Measurements from ENCODE around the gene GFRAL. TPM values are rescaled to one million over a fixed set of nuclear protein-coding genes. Genes with fewer than 3 reads are reported as not detected.

GFRAL gene
- total and polyA plus RNA-seq, 2 donors (not counting 3 experiments of a cell fraction or from before 2014, with no cell fraction given) = not detected

GRCh38 chr6:55410674-55411073 is 83.4 kb downstream of the GFRAL start:
- H3K4me2 ChIP-seq (ENCODE audit: insufficient read depth, low read length) = no peak overlapping the region
- no peaks in the 10 kb centered on the region for H3K4me1 ChIP-seq (ENCODE audit: control insufficient read depth, extremely low read depth, insufficient read depth, low read length)
- CTCF ChIA-PET = interaction anchor here (0.9 kb wide), 1 partner anchor 9 kb away, joined by 3 read pairs; no protein-coding TSS in a partner anchor
- H3K4me3 ChIP-seq (replicated peaks in 1 of 3; ENCODE audit: insufficient read depth in 1 of 3, low read depth in 1 of 3, low read length in 3 of 3) = no peak overlapping the region
- BruUV-seq (replicated peaks) = no TSS peak
- H3K9me1 ChIP-seq (replicated peaks; ENCODE audit: control insufficient read depth, extremely low read depth, insufficient read depth, low read length) = no peaks in the 10 kb centered on the region
- POLR2A ChIA-PET = no interaction called here
- FAIRE-seq (no peak), DNase-seq (ENCODE audit: low read depth, low spot score) (no peak)
- no peaks in the 10 kb centered on the region for H3K79me2 ChIP-seq (ENCODE audit: control insufficient read depth, insufficient read depth, low read length)
- no peaks in the 10 kb centered on the region for H3K27me3 ChIP-seq (ENCODE audit: control insufficient read depth in 2 of 2, insufficient read depth in 2 of 2, low read length in 2 of 2)
- H4K20me1 ChIP-seq (replicated peaks; ENCODE audit: control insufficient read depth, extremely low read depth, insufficient read depth, low read length) = no peaks in the 10 kb centered on the region
- H3K36me3 ChIP-seq (ENCODE audit: control insufficient read depth in 2 of 2, extremely low read depth in 1 of 2, insufficient read depth in 2 of 2, low read length in 2 of 2) = no peaks in the 10 kb centered on the region
- no peaks in the 10 kb centered on the region for H3K9me3 ChIP-seq (replicated peaks; ENCODE audit: control insufficient read depth, insufficient read depth, low read length)
- no peak overlapping the region for H3K9ac ChIP-seq (replicated peaks; ENCODE audit: extremely low read depth, insufficient read depth, low read length)
- dilution Hi-C loops (cut with MboI; ENCODE audit: extremely low pct_ligation_motif_present, low sequenced_read_pairs) = no loop called here
- no peak overlapping the region for H2AFZ ChIP-seq (ENCODE audit: low read depth, low read length)
- no peak for TF ChIP-seq MAX (IDR thresholded peaks at IDR 0.05; ENCODE audit: insufficient read depth, insufficient read length)
- TF ChIP-seq CTCF (IDR thresholded peaks at IDR 0.05; ENCODE audit: extremely low read depth in 1 of 2, insufficient read depth in 1 of 2, low read depth in 1 of 2, low read length in 2 of 2) = no peak
- TF ChIP-seq MYC (IDR thresholded peaks at IDR 0.05; ENCODE audit: low read depth, low read length) = no peak
- no peak for TF ChIP-seq POLR2AphosphoS5 (IDR thresholded peaks at IDR 0.05; ENCODE audit: insufficient read depth, low read depth, low read length)
- no peak for TF ChIP-seq JUN (IDR thresholded peaks at IDR 0.05; ENCODE audit: borderline replicate concordance, insufficient read depth, insufficient read length, low read depth)
- TF ChIP-seq EZH2 (IDR thresholded peaks at IDR 0.05; ENCODE audit: borderline replicate concordance, low read depth, low read length, severe bottlenecking) = no peak
- no peak for TF ChIP-seq GATA2 (IDR thresholded peaks at IDR 0.05; ENCODE audit: insufficient read depth, insufficient read length, low read depth, low read length)
- no peak for TF ChIP-seq POLR2A (IDR thresholded peaks at IDR 0.05; ENCODE audit: low read depth, low read length)
- TF ChIP-seq FOS (IDR thresholded peaks at IDR 0.05; ENCODE audit: borderline replicate concordance, insufficient read depth, low read length) = no peak
- no peak overlapping the region for H3K27ac ChIP-seq (ENCODE audit: insufficient read depth, low read depth, low read length)
- intact Hi-C loops (cut with micrococcal nuclease) = no loop called here
